ENCODE results near the gene PDZD11. TPM values are rescaled to one million over a fixed set of nuclear protein-coding genes. Genes with fewer than 3 reads are reported as not detected.

The PDZD11 gene
- total and polyA plus RNA-seq, 8 donors, result 7.4 to 30.9 (median 13.4) TPM

GRCh38 chrX:70254909-70255308 is 34.8 kb downstream of the PDZD11 start:
- no peaks in the 10 kb centered on the region for H3K36me3 ChIP-seq
- intact Hi-C loops (cut with DNase I), result no loop called here
- no peaks in the 10 kb centered on the region for H3K9me3 ChIP-seq
- H3K4me3 ChIP-seq, result no peak overlapping the region
- ATAC-seq, result no peak
- WGBS, 2 donors, result 87 to 96% methylated on average over 3 of the region's 3 CpGs
- no peaks in the 10 kb centered on the region for H3K4me1 ChIP-seq
- peaks cover 0 to 14% (median 0%) of the 10 kb centered on the region in 4 donors for H3K27me3 ChIP-seq
- no peak overlapping the region for H3K27ac ChIP-seq
- FAIRE-seq, result no peak
- DNase-seq, result no peak
- no peak for TF ChIP-seq CTCF (IDR thresholded peaks at IDR 0.05)

GRCh38 chrX:70254063-70254400 is 35.7 kb downstream of the PDZD11 start:
- H3K4me3 ChIP-seq, result no peak overlapping the region
- H3K27ac ChIP-seq, result no peak overlapping the region
- no peaks in the 10 kb centered on the region for H3K36me3 ChIP-seq
- H3K27me3 ChIP-seq, result peaks cover 0 to 14% (median 0%) of the 10 kb centered on the region in 4 donors
- TF ChIP-seq CTCF (IDR thresholded peaks at IDR 0.05), result no peak
- H3K9me3 ChIP-seq, result no peaks in the 10 kb centered on the region
- FAIRE-seq (no peak), DNase-seq (no peak), ATAC-seq (no peak)
- WGBS, 2 donors, result 82 to 91% methylated on average over 1 of the region's 1 CpG
- no peaks in the 10 kb centered on the region for H3K4me1 ChIP-seq
- intact Hi-C loops (cut with DNase I), result no loop called here

DNA sequence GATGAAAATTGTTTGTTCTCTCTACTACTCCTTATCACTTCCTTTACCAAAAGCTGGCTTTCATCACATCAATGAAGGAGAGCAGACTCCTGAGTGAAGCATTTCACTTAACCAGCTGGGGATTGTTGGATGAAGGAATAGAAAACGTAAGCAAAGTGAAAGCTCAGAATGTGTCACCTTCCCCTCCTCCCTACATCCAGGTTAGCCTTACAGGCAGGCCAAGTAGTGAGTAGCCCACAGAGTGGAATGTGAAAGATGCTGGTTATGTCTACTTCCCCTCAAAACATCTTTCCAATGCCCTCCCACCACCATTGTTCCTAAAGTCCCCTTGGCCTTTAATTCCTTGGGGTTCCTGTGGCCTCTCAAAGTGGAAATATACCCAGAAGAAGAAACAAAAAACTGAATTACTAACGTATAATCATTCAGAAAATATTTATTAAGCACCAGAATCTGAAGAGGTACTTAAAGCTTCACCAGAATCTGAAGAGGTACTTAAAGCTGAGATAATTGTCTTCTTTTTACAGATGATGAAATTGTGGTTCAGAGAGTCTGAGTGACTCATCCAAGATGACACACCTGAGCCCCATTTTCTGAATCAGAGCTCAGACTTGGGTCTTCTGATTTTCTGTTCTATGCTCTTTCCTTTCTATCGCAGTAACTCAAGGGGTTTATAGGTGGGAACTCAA is 36.2 kb downstream of the PDZD11 start:
- ATAC-seq (no peak), DNase-seq (no peak), FAIRE-seq (no peak)
- H3K27me3 ChIP-seq, result peaks cover 0 to 14% (median 0%) of the 10 kb centered on the region in 4 donors
- no peak for TF ChIP-seq CTCF (IDR thresholded peaks at IDR 0.05)
- H3K9me3 ChIP-seq, result no peaks in the 10 kb centered on the region
- H3K36me3 ChIP-seq, result no peaks in the 10 kb centered on the region
- H3K4me3 ChIP-seq, result no peak overlapping the region
- H3K27ac ChIP-seq, result no peak overlapping the region
- no peaks in the 10 kb centered on the region for H3K4me1 ChIP-seq
- 77 to 84% methylated on average over 3 of the region's 3 CpGs for WGBS, 2 donors
- intact Hi-C loops (cut with DNase I), result no loop called here

DNA sequence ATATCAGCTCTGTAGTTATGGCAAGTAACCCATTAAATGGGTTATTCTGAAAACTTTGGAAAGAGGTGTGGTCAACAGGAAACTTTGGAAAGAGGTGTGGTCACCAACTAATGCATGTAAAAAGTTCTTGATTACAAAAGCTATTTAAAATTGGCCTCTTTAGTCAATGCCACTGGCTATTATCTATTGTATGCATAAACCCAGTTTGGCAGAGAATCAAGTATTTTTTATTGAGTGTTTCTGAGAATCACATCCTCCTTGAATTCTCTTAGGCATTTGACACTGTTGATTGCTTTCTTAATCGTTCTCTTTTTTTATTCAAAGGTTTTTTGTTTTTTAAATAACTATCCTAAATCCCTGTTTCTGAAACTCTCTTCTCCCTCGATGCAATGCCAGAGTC is 37.2 kb downstream of the PDZD11 start:
- Histone ChIP-seq H3K27ac (no peak overlapping the region), H3K36me3 (no peaks in the 10 kb centered on the region), H3K4me3 (no peak overlapping the region), H3K4me1 (no peaks in the 10 kb centered on the region), H3K27me3 (peaks cover 0 to 19% (median 0%) of the 10 kb centered on the region in 4 donors), H3K9me3 (no peaks in the 10 kb centered on the region)
- ATAC-seq (no peak), FAIRE-seq (no peak), DNase-seq (no peak)
- intact Hi-C loops (cut with DNase I), result no loop called here
- no peak for TF ChIP-seq CTCF (IDR thresholded peaks at IDR 0.05)
- WGBS, 2 donors, result 47 to 62% methylated on average over 2 of the region's 2 CpGs

DNA sequence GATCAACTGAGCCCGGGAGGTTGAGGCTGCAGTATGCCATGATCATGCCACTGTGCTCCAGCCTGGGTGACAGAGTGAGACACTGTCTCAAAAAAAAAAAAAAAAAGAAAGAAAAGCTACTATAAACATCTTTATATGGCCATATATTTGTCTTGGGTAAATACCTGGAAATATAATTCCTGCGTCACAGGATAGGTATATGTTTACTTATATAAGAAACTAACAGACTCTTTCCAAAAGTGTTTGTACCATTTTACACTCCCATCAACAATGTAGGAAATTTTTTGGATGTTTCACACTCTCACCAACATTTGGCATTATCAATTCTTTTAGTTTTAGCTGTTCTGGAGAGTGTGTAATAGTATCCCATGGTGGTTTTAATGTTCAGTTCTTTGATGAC is 42.5 kb downstream of the PDZD11 start:
- H3K27ac ChIP-seq, result no peak overlapping the region
- H3K4me3 ChIP-seq, result no peak overlapping the region
- FAIRE-seq (no peak), ATAC-seq (no peak), DNase-seq (no peak)
- peaks cover 0 to 16% (median 0%) of the 10 kb centered on the region in 4 donors for H3K27me3 ChIP-seq
- TF ChIP-seq CTCF (IDR thresholded peaks at IDR 0.05), result no peak
- no peaks in the 10 kb centered on the region for H3K4me1 ChIP-seq
- intact Hi-C loops (cut with DNase I), result no loop called here
- WGBS, 2 donors, result 79 to 83% methylated on average over 2 of the region's 2 CpGs
- no peaks in the 10 kb centered on the region for H3K9me3 ChIP-seq
- no peaks in the 10 kb centered on the region for H3K36me3 ChIP-seq
